IMR-90 (cell line): ENCODE measurements around the gene TTC39A. TPM values are rescaled to one million over a fixed set of nuclear protein-coding genes. Genes with fewer than 3 reads are reported as not detected.

Experiments used
- ATAC-seq: fragments of 200-7000 bp; cut with Tn5 transposase; 2 replicates; pipeline ENCODE4 v1.9.1; 2020; ENCODE audit warnings: low read depth, mild to moderate bottlenecking, moderate library complexity
- BruUV-seq: library from RNA; stranded (reverse); fragments of 400-500 nt; replicated peaks from 2 replicates; lab custom pipeline; 2021; lab: Mats Ljungman, UMichigan
- CTCF ChIA-PET: fragments of 300-600 bp; formaldehyde crosslinking; extraction: SDS; loops from one replicate; lab custom pipeline; 2021; ENCODE audit warnings: antibody characterized with exemption; lab: Yijun Ruan, JAX
- POLR2A ChIA-PET: fragments of 300-600 bp; sonication (Branson Sonifier 250); formaldehyde crosslinking; loops from one replicate; lab custom pipeline; 2022; ENCODE audit warnings: antibody characterized with exemption; ENCODE audit not compliant: unreplicated experiment; lab: Charles Lee
- DNase-seq: peaks from one replicate; pipeline ENCODE4 v3.0.0; 2013
- H2AFZ ChIP-seq: replicated peaks from 2 replicates; pipeline ENCODE3; 2013; ENCODE audit warnings: low read length, mild to moderate bottlenecking; ENCODE audit not compliant: poor library complexity
- H2AK5ac ChIP-seq: 2 replicates; pipeline ENCODE4 v1.6.1; 2013; ENCODE audit warnings: low read depth, low read length, inconsistent platforms
- H2AK9ac ChIP-seq: replicated peaks from 2 replicates; pipeline ENCODE3; 2013; ENCODE audit warnings: mild to moderate bottlenecking, low read depth, low read length, moderate library complexity; ENCODE audit not compliant: poor library complexity
- H2BK120ac ChIP-seq: 2 replicates; pipeline ENCODE4 v1.6.1; 2013; ENCODE audit warnings: low read depth, low read length, inconsistent platforms
- H2BK15ac ChIP-seq: 3 replicates; pipeline ENCODE4 v1.6.1; 2013; ENCODE audit warnings: low read depth, low read length, inconsistent platforms
- H2BK20ac ChIP-seq: 2 replicates; pipeline ENCODE4 v1.6.1; 2013; ENCODE audit warnings: low read depth, mild to moderate bottlenecking, inconsistent platforms, low read length, moderate library complexity
- H2BK5ac ChIP-seq: 2 replicates; pipeline ENCODE4 v1.6.1; 2013; ENCODE audit warnings: mild to moderate bottlenecking, low read depth, low read length, inconsistent platforms; ENCODE audit not compliant: poor library complexity, severe bottlenecking
- H3K14ac ChIP-seq: replicated peaks from 2 replicates; pipeline ENCODE4 v1.6.1; 2013; ENCODE audit warnings: low read depth, low read length, inconsistent platforms
- H3K18ac ChIP-seq: 2 replicates; pipeline ENCODE4 v1.6.1; 2013; ENCODE audit warnings: low read depth, low read length, control low read depth
- H3K23ac ChIP-seq: 2 replicates; pipeline ENCODE4 v1.6.1; 2013; ENCODE audit warnings: low read depth, low read length, inconsistent platforms
- H3K27ac ChIP-seq: 2 replicates; pipeline ENCODE4 v1.5.1; 2013; ENCODE audit warnings: mild to moderate bottlenecking, control low read depth, low read length; ENCODE audit not compliant: insufficient read depth
- H3K27me3 ChIP-seq: 2 replicates; pipeline ENCODE4 v1.6.1; 2013; ENCODE audit warnings: low read length; ENCODE audit not compliant: control insufficient read depth, insufficient read depth
- H3K36me3 ChIP-seq: 2 replicates; pipeline ENCODE4 v1.6.1; 2013; ENCODE audit warnings: low read length, mixed read lengths; ENCODE audit not compliant: control insufficient read depth, insufficient read depth
- H3K4ac ChIP-seq: 2 replicates; pipeline ENCODE4 v1.6.1; 2013; ENCODE audit warnings: low read depth, low read length, inconsistent platforms
- H3K4me1 ChIP-seq: 2 replicates; pipeline ENCODE4 v1.6.1; 2013; ENCODE audit warnings: low read length, mixed read lengths; ENCODE audit not compliant: control insufficient read depth, insufficient read depth
- H3K4me2 ChIP-seq: 2 replicates; pipeline ENCODE4 v1.6.1; 2013; ENCODE audit warnings: low read depth, mild to moderate bottlenecking, control low read depth, low read length, moderate library complexity
- H3K4me3 ChIP-seq: 2 replicates; pipeline ENCODE4 v1.5.1; 2013; ENCODE audit warnings: low read depth, mild to moderate bottlenecking, control low read depth, low read length, moderate library complexity; ENCODE audit not compliant: insufficient read depth
- H3K56ac ChIP-seq: 2 replicates; pipeline ENCODE4 v1.6.1; 2013; ENCODE audit warnings: low read length, inconsistent platforms; ENCODE audit not compliant: insufficient read depth; ENCODE audit errors: extremely low read depth
- H3K79me1 ChIP-seq, 2 experiments: 2 replicates each; pipeline ENCODE4 v1.6.1; 2013; ENCODE audit warnings: low read length in 2 of 2, inconsistent platforms in 1 of 2, low read depth in 1 of 2
- H3K9ac ChIP-seq: 2 replicates; pipeline ENCODE4 v1.6.1; 2013; ENCODE audit warnings: low read depth, low read length, control low read depth
- H3K9me1 ChIP-seq: 2 replicates; pipeline ENCODE4 v1.6.1; 2013; ENCODE audit warnings: low read length, inconsistent platforms; ENCODE audit not compliant: insufficient read depth
- H3K9me3 ChIP-seq: 2 replicates; pipeline ENCODE4 v1.6.1; 2013; ENCODE audit warnings: low read length; ENCODE audit not compliant: control insufficient read depth, insufficient read depth
- H4K20me1 ChIP-seq: 2 replicates; pipeline ENCODE4 v1.6.1; 2013; ENCODE audit warnings: low read length, inconsistent platforms; ENCODE audit not compliant: insufficient read depth
- H4K5ac ChIP-seq: 2 replicates; pipeline ENCODE4 v1.6.1; 2013; ENCODE audit warnings: mild to moderate bottlenecking, low read depth, low read length, control low read depth
- H4K8ac ChIP-seq, 2 experiments: 2 replicates each; pipeline ENCODE4 v1.6.1; 2013; ENCODE audit warnings: low read depth in 2 of 2, low read length in 2 of 2, control low read depth in 1 of 2, inconsistent platforms in 1 of 2
- H4K91ac ChIP-seq: 2 replicates; pipeline ENCODE4 v1.6.1; 2013; ENCODE audit warnings: low read depth, low read length, inconsistent platforms; ENCODE audit not compliant: insufficient read depth
- CEBPB ChIP-seq: IDR thresholded peaks from 2 replicates; pipeline ENCODE4 v1.6.1; 2012; ENCODE audit warnings: low read depth, low read length, improper control_type of control experiment
- ELK1 ChIP-seq: fragments of 150-350 bp; IDR thresholded peaks from 2 replicates; pipeline ENCODE4 v1.6.1; 2016; ENCODE audit warnings: low read depth, mild to moderate bottlenecking, low read length, moderate library complexity, borderline replicate concordance
- FOS ChIP-seq: fragments of 150-350 bp; IDR thresholded peaks from 2 replicates; pipeline ENCODE4 v1.6.1; 2016; ENCODE audit warnings: low read depth, low read length
- MAFK ChIP-seq: IDR thresholded peaks from 2 replicates; pipeline ENCODE4 v1.6.1; 2012; ENCODE audit warnings: low read depth, low read length, improper control_type of control experiment
- MXI1 ChIP-seq: IDR thresholded peaks from 2 replicates; pipeline ENCODE4 v1.6.1; 2012; ENCODE audit warnings: low read depth, mild to moderate bottlenecking, low read length, moderate library complexity, borderline replicate concordance
- POLR2A ChIP-seq: IDR thresholded peaks from 2 replicates; pipeline ENCODE4 v1.6.1; 2012; ENCODE audit warnings: mild to moderate bottlenecking, low read depth, low read length
- RFX5 ChIP-seq: IDR thresholded peaks from 2 replicates; pipeline ENCODE4 v1.8.0; 2012; ENCODE audit warnings: low read depth, mild to moderate bottlenecking, low read length, moderate library complexity
- USF2 ChIP-seq: fragments of 150-350 bp; IDR thresholded peaks from 2 replicates; pipeline ENCODE4 v1.6.1; 2017; ENCODE audit warnings: mild to moderate bottlenecking, antibody characterized with exemption, low read length, low read depth
- WGBS, 2 experiments: methylation state at CpG; one replicate each; pipeline versions ENCODE4 v1.1.5 to v1.1.7; 2013; ENCODE audit warnings: missing lambda C conversion rate in 2 of 2; ENCODE audit not compliant: insufficient read length in 1 of 2; ENCODE audit errors: extremely low coverage in 2 of 2; 5-methylcytosine and 5-hydroxymethylcytosine counted together
- dilution Hi-C: fragments of 300-500 bp; cut with HindIII; formaldehyde crosslinking; loops from one replicate; pipeline ENCODE4 v1.14.3; 2018; ENCODE audit warnings: low sequenced_read_pairs; ENCODE audit not compliant: unreplicated experiment
- in situ Hi-C: fragments of 300-500 bp; cut with MboI; formaldehyde crosslinking; loops from 3 replicates; pipeline ENCODE4 v1.14.3; 2019; ENCODE audit warnings: low sequenced_read_pairs, inconsistent platforms, mixed read lengths
- intact Hi-C: fragments of 100-400 bp; cut with micrococcal nuclease; formaldehyde crosslinking; loops from 2 replicates; pipeline ENCODE4 v1.10.0; 2022
- polyA plus RNA-seq, 3 experiments: library from polyadenylated mRNA; depleted of rRNA; stranded (reverse); fragments of >200 nt; gene quantifications; 2 replicates each; pipeline ENCODE4 v1.2.3, GENCODE V29; 2012; ENCODE audit warnings: low replicate concordance in 1 of 3
- total RNA-seq: library from RNA; depleted of rRNA; stranded (reverse); fragments of >200 nt; gene quantifications from 2 replicates; pipeline ENCODE4 v1.2.3, GENCODE V29; 2012

Gene TTC39A
- total and polyA plus RNA-seq, 2 of the 4 experiments (the other 2 are of a cell fraction): 0.62 to 0.72 TPM

DNA sequence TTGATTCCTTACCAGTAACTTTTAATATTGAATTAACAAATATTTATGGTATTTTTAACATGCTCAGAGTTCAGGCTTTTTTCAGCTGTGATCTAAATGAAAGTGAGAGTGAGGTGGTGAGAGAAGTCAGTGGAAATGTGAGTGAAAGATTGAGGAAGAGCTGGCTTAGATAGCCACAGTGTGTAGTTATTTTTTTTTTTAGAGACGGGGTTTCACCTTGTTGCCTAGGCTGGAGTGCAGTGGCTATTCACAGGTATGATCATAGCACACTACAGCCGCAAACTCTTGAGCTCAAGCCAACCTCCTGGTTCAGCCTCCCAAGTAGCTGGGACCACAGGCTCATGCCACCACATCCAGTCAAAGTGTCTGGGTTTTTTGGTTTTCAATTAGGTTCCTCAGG is 83.3 kb downstream of the TTC39A start:
- no TSS peak for BruUV-seq
- no peak overlapping the region for H2BK20ac ChIP-seq
- ChIA-PET POLR2A (no interaction called here), CTCF (interaction anchor here (0.6 kb wide), 1 partner anchor 82 kb away, joined by 4 read pairs; no protein-coding TSS in a partner anchor)
- H2AFZ ChIP-seq: no peak overlapping the region
- WGBS, 2 experiments: no CpG with 5 or more reads among the region's 2 CpGs
- H3K56ac ChIP-seq: no peak overlapping the region
- H3K9me1 ChIP-seq: peaks cover 2% of the 10 kb centered on the region; the same call in 1 of the 2 replicates
- in situ Hi-C loops (no loop called here), dilution Hi-C loops (no loop called here), intact Hi-C loops (no loop called here)
- no peak overlapping the region for H2BK15ac ChIP-seq
- no peaks in the 10 kb centered on the region for H3K9me3 ChIP-seq
- no peak overlapping the region for H3K14ac ChIP-seq
- peaks cover 10 to 62% of the 10 kb centered on the region in 2 experiments for H3K79me1 ChIP-seq
- no peak overlapping the region for H3K18ac ChIP-seq
- no peak for TF ChIP-seq RFX5
- no peak for TF ChIP-seq FOS
- no peak for TF ChIP-seq MXI1
- no peak for TF ChIP-seq ELK1
- TF ChIP-seq USF2: no peak
- no peak for TF ChIP-seq CEBPB
- TF ChIP-seq MAFK: no peak
- TF ChIP-seq POLR2A: no peak
- ATAC-seq (no peak), DNase-seq (no peak)
- no peak overlapping the region for H4K91ac ChIP-seq
- peaks cover 85% of the 10 kb centered on the region for H4K20me1 ChIP-seq
- H3K4me1 ChIP-seq: 0 out of 2 replicates have a peak, but pooled peaks cover 2% of the 10 kb centered on the region
- H4K8ac ChIP-seq: no peak overlapping the region
- H3K36me3 ChIP-seq: no peaks in the 10 kb centered on the region
- H3K27ac ChIP-seq: no peak overlapping the region
- no peaks in the 10 kb centered on the region for H3K27me3 ChIP-seq
- H2BK120ac ChIP-seq: no peak overlapping the region
- no peak overlapping the region for H3K4ac ChIP-seq
- H2AK5ac ChIP-seq: no peak overlapping the region
- H3K9ac ChIP-seq: no peak overlapping the region
- H4K5ac ChIP-seq: no peak overlapping the region
- H3K23ac ChIP-seq: no peak overlapping the region
- H3K4me3 ChIP-seq: no peak overlapping the region
- no peak overlapping the region for H3K4me2 ChIP-seq
- no peak overlapping the region for H2AK9ac ChIP-seq
- no peak overlapping the region for H2BK5ac ChIP-seq
